ENCODE results near the gene STIL. TPM values are rescaled to one million over a fixed set of nuclear protein-coding genes. Genes with fewer than 3 reads are reported as not detected.

The STIL gene
- total RNA-seq, 1 donor from 2014 or later: 5.4 TPM

DNA sequence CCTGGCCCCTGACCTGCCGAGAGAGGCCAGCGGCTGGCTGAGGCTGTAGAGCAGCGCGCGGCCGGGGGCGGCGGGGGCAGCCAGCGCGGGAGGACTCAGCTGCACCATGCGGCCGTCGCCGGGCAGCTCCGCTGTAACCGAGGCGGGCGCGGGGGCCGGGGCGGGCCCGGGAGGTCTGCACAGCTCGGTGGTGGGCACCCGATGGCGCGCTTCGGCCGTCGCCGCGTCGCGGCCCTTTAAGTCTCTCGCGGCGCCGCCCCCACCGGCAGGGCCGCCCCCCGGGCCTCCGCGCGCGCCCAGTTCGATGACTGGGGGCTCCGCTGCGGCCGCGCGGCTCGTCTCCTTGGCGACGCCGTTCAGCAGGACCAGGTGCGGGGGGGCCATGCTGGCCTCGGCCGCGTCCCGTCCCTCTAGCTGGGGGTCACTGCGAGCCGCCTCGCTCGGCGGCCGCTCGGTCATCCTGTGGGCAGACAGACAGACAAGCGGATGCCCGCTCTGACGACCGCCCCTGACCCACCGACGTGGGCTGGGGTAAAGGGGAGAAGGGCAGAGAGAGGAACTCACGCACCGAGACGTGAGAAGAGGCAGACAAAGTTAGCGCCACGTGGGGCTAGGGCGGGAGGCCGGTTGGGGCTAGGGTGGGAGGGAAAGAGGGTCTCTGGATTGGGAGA is 88.4 kb downstream of the STIL start:
- TF ChIP-seq CTCF (IDR thresholded peaks at IDR 0.05; ENCODE audit: partially characterized antibody, unreplicated experiment): no peak
- Mint-ChIP-seq H3K27ac (ENCODE audit: unreplicated experiment) (no peak overlapping the region), H3K4me1 (ENCODE audit: low read depth, unreplicated experiment) (peaks cover 4% of the 10 kb centered on the region), H3K4me3 (ENCODE audit: unreplicated experiment) (peak overlapping the region; percentile 76), H3K36me3 (ENCODE audit: unreplicated experiment) (peaks cover 4% of the 10 kb centered on the region), H3K27me3 (ENCODE audit: unreplicated experiment) (peaks cover 46% of the 10 kb centered on the region), H3K9me3 (ENCODE audit: unreplicated experiment) (peaks cover 5% of the 10 kb centered on the region)
- no peak for DNase-seq

- no peak for DNase-seq
- Mint-ChIP-seq H3K4me3 (ENCODE audit: unreplicated experiment) (no peak overlapping the region), H3K27ac (ENCODE audit: unreplicated experiment) (no peak overlapping the region), H3K4me1 (ENCODE audit: low read depth, unreplicated experiment) (peaks cover 3% of the 10 kb centered on the region), H3K27me3 (ENCODE audit: unreplicated experiment) (peaks cover 43% of the 10 kb centered on the region), H3K36me3 (ENCODE audit: unreplicated experiment) (peaks cover 10% of the 10 kb centered on the region), H3K9me3 (ENCODE audit: unreplicated experiment) (peaks cover under 1% of the 10 kb centered on the region)
- no peak for TF ChIP-seq CTCF (IDR thresholded peaks at IDR 0.05; ENCODE audit: partially characterized antibody, unreplicated experiment)
These were observed 89.1 kb downstream of the STIL start for GRCh38 chr1:47224676-47225399.

DNA sequence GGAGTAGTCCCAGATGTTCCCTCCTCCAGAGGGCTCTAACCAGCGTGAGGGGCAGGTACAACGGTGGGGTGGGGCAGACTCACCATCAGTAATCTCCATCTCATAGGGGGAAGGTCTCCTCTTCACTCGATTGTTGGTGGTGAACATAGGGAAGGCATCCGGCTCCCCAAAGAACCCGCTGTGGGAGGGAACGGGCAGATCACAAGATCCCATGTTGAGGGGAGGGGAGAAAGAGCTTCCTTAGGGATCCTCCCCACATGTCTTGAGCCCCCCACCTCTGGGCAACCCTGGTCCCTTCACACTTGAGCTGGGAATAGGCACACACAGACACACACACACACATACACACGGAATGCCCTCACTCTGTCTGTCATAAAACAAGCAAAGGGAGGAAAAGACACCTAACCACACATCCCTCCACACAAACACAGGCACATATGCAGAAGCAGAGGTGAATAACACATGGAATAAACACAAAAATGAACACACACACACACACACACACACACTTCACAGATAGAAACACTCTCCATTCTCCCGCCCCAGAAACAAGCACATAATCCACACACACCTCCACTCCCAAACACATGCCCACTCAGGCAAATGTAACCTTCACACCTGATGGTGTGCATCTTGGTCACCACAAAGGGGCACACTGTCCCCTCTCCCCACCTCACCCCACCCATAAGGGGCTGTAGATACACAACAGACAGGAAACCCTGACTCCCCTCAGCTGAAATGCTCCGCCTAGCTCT is 89.8 kb downstream of the STIL start:
- no peak for TF ChIP-seq CTCF (IDR thresholded peaks at IDR 0.05; ENCODE audit: partially characterized antibody, unreplicated experiment)
- Mint-ChIP-seq H3K36me3 (ENCODE audit: unreplicated experiment) (peaks cover 10% of the 10 kb centered on the region), H3K27ac (ENCODE audit: unreplicated experiment) (no peak overlapping the region), H3K27me3 (ENCODE audit: unreplicated experiment) (peaks cover 36% of the 10 kb centered on the region), H3K4me3 (ENCODE audit: unreplicated experiment) (no peak overlapping the region), H3K4me1 (ENCODE audit: low read depth, unreplicated experiment) (peaks cover 2% of the 10 kb centered on the region), H3K9me3 (ENCODE audit: unreplicated experiment) (no peaks in the 10 kb centered on the region)
- no peak for DNase-seq

DNA sequence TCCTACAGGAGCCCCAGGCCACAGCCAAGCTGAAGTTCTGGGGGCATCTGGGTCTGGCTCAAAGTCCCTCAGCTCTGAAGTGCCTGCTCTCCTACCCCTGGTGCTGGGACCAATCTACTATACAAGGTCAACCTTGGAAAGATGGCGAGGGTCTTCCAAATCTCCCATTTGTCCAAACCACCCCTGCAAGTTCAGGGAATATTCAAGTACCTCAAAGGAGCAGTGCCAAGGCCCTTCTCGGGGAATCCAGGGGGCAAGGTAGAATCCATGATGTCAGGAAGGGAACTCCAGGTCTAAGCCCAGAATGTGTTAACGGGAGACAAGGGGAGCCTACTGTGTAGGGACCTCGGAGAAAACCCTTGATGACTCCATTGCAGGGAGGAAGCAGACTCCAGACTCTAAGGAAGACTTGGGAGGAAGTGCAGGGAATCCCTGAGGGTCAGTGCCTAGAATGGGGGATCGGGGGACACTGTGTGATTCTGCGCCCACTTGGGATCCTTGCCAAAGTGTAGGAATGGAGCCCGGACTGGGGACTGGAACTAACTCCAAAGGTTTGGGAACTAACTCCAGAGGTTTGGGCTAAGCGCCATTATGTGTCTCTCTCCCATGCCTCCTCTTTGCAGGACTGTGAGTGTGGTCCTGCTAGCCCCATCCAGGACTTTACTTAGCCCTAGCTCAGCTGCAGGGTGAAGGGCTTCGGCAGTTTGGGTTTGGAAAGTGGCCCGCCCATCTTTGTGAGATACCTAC is 90.6 kb downstream of the STIL start:
- H3K27me3 Mint-ChIP-seq (ENCODE audit: unreplicated experiment): peaks cover 34% of the 10 kb centered on the region
- TF ChIP-seq CTCF (IDR thresholded peaks at IDR 0.05; ENCODE audit: partially characterized antibody, unreplicated experiment): no peak
- no peak overlapping the region for H3K27ac Mint-ChIP-seq (ENCODE audit: unreplicated experiment)
- no peak overlapping the region for H3K4me3 Mint-ChIP-seq (ENCODE audit: unreplicated experiment)
- H3K36me3 Mint-ChIP-seq (ENCODE audit: unreplicated experiment): peaks cover 10% of the 10 kb centered on the region
- H3K9me3 Mint-ChIP-seq (ENCODE audit: unreplicated experiment): no peaks in the 10 kb centered on the region
- peaks cover 2% of the 10 kb centered on the region for H3K4me1 Mint-ChIP-seq (ENCODE audit: low read depth, unreplicated experiment)
- DNase-seq: no peak

Data from glutamatergic neuron (in vitro differentiated cells).